IPS DF 4.7 (cell line): ENCODE data around the gene FSTL3.

ENCODE experiments used
- DNase-seq: peaks from one replicate; pipeline ENCODE4 v3.0.0-alpha.2; 2013; ENCODE audit warnings: low spot score; ENCODE audit errors: extremely low read depth

The FSTL3 gene

DNA sequence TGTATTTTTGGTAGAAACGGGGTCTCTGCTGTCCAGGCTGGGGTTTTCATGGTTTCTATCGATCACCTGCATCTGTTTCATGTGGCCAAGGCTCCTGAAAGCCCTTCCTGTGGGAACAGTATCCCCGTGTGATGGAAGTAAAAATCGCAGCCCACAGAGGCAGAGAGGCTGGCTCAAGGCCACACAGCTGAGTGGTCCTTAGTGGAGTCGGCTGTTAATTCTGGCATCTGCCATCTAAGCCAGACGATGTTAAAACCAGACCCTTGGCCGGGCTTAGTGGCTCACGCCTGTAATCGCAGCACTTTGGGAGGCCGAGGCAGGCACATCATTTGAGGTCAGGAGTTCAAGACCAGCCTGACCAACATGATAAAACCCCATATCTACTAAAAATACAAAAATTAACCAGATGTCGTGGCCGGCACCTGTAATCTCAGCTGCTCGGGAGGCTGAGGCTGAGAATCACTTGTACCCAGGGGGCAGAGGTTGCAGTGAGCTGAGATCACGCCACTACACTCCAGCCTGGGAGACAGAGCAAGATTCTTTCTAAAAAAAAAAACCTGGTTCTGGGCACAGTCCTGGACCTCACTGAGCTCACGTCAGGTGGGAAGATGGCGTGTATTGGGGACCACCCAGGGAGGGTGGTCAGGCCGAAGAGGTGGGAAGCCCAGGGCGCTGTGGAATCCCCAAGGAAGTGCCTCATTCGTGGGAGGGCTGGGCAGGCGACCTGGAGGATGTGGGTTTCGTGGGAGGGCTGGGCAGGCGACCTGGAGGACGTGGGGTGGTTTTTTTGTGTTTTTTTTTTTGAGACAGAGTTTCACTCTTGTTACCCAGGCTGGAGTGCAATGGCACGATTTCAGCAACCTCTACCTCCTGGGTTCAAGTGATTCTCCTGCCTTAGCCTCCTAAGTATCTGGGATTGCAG, 56.2 kb downstream of the FSTL3 start:
- no peak for DNase-seq
